ENCODE results near the gene ACOXL.

The ACOXL gene

GRCh38 chr2:110768591-110768990 lies 36.2 kb downstream of the ACOXL start:
- no peak overlapping the region for H2AFZ ChIP-seq (ENCODE audit: low read length)
- H4K20me1 ChIP-seq (ENCODE audit: insufficient read depth, low read length): no peaks in the 10 kb centered on the region
- no peaks in the 10 kb centered on the region for H3K79me2 ChIP-seq (ENCODE audit: insufficient read depth, low read length)
- H3K9ac ChIP-seq (ENCODE audit: low read length): no peak overlapping the region
- H3K4me3 ChIP-seq (ENCODE audit: low read depth, low read length, poor library complexity, severe bottlenecking): no peak overlapping the region
- H3F3A ChIP-seq (ENCODE audit: insufficient read depth, low read length): no peaks in the 10 kb centered on the region
- H3K9me2 ChIP-seq (ENCODE audit: low read depth, low read length): no peaks in the 10 kb centered on the region
- H3K36me3 ChIP-seq (ENCODE audit: insufficient read depth, low read length): no peaks in the 10 kb centered on the region
- no peaks in the 10 kb centered on the region for H3K9me3 ChIP-seq (ENCODE audit: low read length)
- no peak overlapping the region for H3K4me2 ChIP-seq (ENCODE audit: low read length)
- no peaks in the 10 kb centered on the region for H3K4me1 ChIP-seq (ENCODE audit: insufficient read depth, low read length, severe bottlenecking)
- TF ChIP-seq EZH2 (IDR thresholded peaks at IDR 0.05; ENCODE audit: borderline replicate concordance, low read length) (no peak), CTCF (IDR thresholded peaks at IDR 0.05; ENCODE audit: low read length) (no peak)
- no peak overlapping the region for H3K27ac ChIP-seq (ENCODE audit: low read depth, low read length, poor library complexity, severe bottlenecking)
- H3K27me3 ChIP-seq (ENCODE audit: insufficient read depth, low read length): no peaks in the 10 kb centered on the region

- H2AFZ ChIP-seq (ENCODE audit: low read length): no peak overlapping the region
- no peaks in the 10 kb centered on the region for H3K9me3 ChIP-seq (ENCODE audit: low read length)
- no peaks in the 10 kb centered on the region for H3F3A ChIP-seq (ENCODE audit: insufficient read depth, low read length)
- no peaks in the 10 kb centered on the region for H3K36me3 ChIP-seq (ENCODE audit: insufficient read depth, low read length)
- H3K79me2 ChIP-seq (ENCODE audit: insufficient read depth, low read length): no peaks in the 10 kb centered on the region
- H3K9ac ChIP-seq (ENCODE audit: low read length): no peak overlapping the region
- no peak overlapping the region for H3K4me2 ChIP-seq (ENCODE audit: low read length)
- no peak for TF ChIP-seq CTCF (IDR thresholded peaks at IDR 0.05; ENCODE audit: low read length)
- no peak for TF ChIP-seq EZH2 (IDR thresholded peaks at IDR 0.05; ENCODE audit: borderline replicate concordance, low read length)
- H3K9me2 ChIP-seq (ENCODE audit: low read depth, low read length): no peaks in the 10 kb centered on the region
- H3K4me1 ChIP-seq (ENCODE audit: insufficient read depth, low read length, severe bottlenecking): no peaks in the 10 kb centered on the region
- no peak overlapping the region for H3K4me3 ChIP-seq (ENCODE audit: low read depth, low read length, poor library complexity, severe bottlenecking)
- no peaks in the 10 kb centered on the region for H4K20me1 ChIP-seq (ENCODE audit: insufficient read depth, low read length)
- H3K27me3 ChIP-seq (ENCODE audit: insufficient read depth, low read length): no peaks in the 10 kb centered on the region
- no peak overlapping the region for H3K27ac ChIP-seq (ENCODE audit: low read depth, low read length, poor library complexity, severe bottlenecking)
These were observed 38.1 kb downstream of the ACOXL start for GRCh38 chr2:110770404-110770958.

- Histone ChIP-seq H2AFZ (ENCODE audit: low read length) (no peak overlapping the region), H3F3A (ENCODE audit: insufficient read depth, low read length) (no peaks in the 10 kb centered on the region), H3K9ac (ENCODE audit: low read length) (no peak overlapping the region), H3K4me3 (ENCODE audit: low read depth, low read length, poor library complexity, severe bottlenecking) (no peak overlapping the region), H3K9me2 (ENCODE audit: low read depth, low read length) (no peaks in the 10 kb centered on the region), H3K79me2 (ENCODE audit: insufficient read depth, low read length) (no peaks in the 10 kb centered on the region), H3K9me3 (ENCODE audit: low read length) (no peaks in the 10 kb centered on the region), H3K4me1 (ENCODE audit: insufficient read depth, low read length, severe bottlenecking) (no peaks in the 10 kb centered on the region), H3K4me2 (ENCODE audit: low read length) (no peak overlapping the region), H3K36me3 (ENCODE audit: insufficient read depth, low read length) (no peaks in the 10 kb centered on the region), H3K27me3 (ENCODE audit: insufficient read depth, low read length) (no peaks in the 10 kb centered on the region), H4K20me1 (ENCODE audit: insufficient read depth, low read length) (no peaks in the 10 kb centered on the region), H3K27ac (ENCODE audit: low read depth, low read length, poor library complexity, severe bottlenecking) (no peak overlapping the region)
- TF ChIP-seq CTCF (IDR thresholded peaks at IDR 0.05; ENCODE audit: low read length) (no peak), EZH2 (IDR thresholded peaks at IDR 0.05; ENCODE audit: borderline replicate concordance, low read length) (no peak)
These were observed 38.6 kb downstream of the ACOXL start for GRCh38 chr2:110770959-110771431.
